Activated CD8-positive, alpha-beta memory T cell treated with anti-CD3 and anti-CD28 coated beads for 24 hours (primary cell): Measurements from ENCODE around the gene GOLM1.
"Not testable (repeated sequence)": the region's sequence is repeated elsewhere in the genome, so short reads cannot be mapped to it uniquely, and the experiment has no call there.

ENCODE experiments used
- DNase-seq: peaks from one replicate; pipeline ENCODE4 v3.0.0-alpha.2; 2020

GOLM1 gene, protein sequence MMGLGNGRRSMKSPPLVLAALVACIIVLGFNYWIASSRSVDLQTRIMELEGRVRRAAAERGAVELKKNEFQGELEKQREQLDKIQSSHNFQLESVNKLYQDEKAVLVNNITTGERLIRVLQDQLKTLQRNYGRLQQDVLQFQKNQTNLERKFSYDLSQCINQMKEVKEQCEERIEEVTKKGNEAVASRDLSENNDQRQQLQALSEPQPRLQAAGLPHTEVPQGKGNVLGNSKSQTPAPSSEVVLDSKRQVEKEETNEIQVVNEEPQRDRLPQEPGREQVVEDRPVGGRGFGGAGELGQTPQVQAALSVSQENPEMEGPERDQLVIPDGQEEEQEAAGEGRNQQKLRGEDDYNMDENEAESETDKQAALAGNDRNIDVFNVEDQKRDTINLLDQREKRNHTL

DNA sequence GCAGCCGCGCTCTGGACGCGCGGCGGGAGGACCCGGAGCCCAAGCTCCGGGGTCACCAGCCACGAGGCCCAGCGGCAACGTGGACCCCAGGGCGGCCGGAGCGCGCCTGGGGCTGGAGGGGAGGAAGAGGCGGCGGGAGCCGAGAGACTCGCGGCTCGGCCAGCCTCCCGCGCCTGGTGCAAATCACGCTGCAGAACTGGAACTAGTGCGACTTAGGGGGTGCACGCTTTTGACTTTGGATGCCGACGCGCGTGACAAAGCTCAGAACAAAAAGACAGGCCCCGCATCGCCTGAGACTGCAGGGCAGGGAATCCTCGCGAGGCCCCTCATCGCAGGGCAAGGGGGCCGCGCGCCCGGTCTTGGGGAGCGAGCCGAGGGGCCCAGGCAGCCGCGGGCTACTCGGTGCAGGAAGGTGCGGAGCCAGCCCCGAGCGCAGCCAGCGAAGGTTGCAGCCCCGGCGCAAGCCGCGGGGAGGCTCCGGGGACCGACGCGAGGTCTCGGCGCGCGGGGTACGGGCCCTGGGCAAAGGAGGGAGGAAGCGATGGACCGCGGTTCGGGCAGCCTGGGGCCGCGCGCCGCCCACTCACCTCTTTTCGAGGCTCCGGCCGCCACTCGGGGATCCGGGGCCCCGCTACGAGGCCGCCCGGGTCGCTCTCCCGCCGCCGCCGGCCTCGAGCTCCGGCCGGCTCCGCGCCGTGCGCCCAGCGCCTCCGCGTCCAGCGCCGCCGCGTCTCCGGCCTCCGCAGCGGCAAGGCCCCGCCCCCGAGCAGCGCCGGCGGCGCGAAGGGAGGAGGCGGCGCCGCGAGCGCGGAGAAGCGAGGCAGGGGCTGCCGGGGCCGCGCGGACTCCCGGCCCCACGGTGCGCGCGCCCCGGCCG is at the start of gene GOLM1:
TSS of gene GOLM1 (minus strand) at position 735 of the 877 bp plus-strand sequence. CDS start 20,238 bp downstream, outside the sequence.
- DNase-seq = peak; percentile 73

DNA sequence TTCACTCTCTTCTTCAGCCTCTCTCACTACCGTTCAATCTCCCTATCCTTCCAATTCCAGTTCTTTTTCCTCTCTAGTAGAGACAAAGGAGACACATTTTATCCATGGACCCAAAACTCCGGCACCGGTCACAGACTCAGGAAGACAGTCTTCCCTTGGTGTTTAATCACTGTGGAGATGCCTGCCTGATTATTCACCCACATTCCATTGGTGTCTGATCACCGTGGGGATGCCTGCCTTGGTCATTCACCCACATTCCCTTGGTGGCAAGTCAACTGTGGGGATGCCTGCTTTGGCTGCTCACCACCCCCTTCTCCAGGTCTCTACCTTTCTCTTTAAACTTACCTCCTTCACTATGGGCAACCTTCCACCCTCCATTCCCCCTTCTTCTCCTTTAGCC is 47.3 kb upstream of the GOLM1 start:
- DNase-seq = not testable (repeated sequence)

DNA sequence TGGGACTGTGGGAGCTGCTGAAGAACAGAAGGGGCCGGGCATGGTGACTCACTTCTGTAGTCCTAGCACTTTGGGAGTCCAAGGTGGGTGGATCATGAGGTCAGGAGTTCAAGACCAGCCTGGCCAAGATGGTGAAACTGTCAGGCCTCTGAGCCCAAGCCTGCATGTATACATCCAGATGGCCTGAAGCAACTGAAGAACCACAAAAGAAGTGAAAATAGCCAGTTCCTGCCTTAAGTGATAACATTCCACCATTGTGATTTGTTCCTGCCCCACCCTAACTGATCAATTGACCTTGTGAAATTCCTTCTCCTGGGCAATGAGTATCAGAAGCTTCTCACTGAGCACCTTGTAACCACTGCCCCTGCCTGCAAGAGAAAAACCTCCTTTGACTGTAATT is 46.6 kb upstream of the GOLM1 start:
- not testable (repeated sequence) for DNase-seq

DNA sequence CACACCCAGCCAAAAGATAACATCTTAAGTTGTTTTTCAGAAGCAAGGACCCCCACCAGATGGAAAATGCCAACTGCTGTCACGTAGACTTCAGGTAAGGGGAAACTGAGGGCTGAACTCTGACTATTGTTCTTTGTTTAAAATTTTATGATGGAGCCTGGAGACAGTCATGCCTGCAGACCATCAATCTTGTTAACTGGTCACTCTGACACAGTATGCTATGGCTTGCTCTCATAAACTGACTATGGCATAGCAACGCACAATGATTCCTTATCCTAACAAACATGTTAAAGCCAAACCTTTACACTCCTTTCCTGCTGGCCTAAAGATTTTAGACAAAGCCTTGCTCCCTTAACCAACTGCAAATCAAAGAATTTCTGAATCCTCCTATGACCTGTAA is 43.6 kb upstream of the GOLM1 start:
- no peak for DNase-seq

DNA sequence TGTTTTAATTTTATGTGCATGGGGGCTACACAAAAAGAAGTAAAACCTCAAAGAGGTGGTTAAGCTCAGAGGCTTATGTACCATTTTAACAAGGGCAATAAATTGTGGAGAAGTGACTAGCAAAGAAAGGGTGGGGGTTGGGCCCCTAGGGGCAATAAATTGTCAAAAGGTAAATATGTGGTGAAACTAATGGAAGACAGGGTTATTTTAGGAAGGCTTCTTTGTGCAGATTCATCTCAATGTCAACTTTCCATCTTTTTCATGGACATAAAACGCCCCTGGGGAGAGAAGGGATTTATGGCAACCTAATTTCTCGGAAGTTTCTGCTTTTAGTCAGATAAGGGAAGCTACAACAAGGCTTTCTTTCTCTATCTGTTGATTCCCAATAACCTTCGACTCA is 42.5 kb upstream of the GOLM1 start:
- no peak for DNase-seq

DNA sequence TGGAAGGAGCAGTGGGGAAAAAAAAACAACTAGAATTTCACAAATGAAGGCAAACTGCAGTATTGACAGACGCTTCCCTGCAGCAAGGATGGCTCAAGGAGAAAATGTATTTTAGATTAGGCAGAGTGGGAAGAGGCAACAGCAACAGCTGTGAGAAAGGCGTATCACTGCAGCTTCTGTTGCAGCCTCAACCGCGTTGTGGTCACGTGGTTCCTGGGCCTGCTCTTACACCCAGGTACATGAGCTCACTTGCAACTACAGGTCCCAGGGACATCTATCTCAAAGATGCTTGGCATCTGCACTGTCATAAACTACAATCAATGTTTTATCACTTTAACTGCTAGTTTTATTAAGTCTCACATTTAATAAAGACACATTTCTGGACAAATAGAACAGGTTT is 36.0 kb upstream of the GOLM1 start:
- no peak for DNase-seq

DNA sequence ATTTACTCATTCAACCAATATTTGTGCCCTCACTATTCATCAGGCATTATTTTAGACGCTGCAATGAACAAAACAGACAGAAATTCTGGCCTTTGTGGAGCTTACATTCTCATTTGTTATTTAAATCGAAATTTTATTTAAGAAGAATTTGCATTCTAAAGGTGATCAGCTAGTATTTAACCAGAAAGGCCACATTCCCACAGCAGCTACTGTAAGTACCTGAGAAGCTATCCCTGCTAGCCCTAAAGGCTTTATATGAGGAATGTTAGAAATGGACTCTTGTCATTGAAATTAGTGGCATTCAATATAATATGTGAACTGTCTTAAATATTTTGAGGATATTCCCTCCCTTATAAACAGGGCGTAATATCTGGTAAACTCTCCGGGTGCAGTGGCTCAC is 35.0 kb upstream of the GOLM1 start:
- DNase-seq = no peak

DNA sequence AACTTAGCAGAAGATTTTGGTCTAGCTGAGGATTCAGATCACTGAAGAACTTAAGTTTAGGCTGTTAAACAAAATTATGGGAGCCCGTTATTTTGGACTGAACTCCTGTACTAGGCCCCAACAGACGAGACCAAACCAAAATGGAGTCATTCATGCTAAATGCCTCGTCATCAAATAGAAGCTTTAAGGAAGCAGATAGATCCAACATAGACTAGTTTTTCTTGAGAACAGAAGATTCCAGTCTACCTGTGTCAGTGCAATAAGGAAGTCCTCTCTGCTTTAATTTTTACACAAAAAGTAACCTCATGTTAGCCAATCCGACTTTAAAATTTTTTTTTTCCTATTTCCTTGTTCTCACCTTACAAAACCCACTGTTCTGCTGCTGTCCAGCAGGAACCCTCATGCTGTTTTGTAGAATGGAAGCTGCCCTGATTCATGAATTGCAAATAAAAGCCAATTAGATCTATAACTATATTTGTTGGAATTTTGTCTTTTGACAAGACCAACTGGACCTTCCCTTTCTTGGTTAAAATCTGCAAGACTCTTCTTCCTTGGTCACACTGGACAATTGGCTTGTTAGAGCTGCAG is 29.0 kb upstream of the GOLM1 start:
- no peak for DNase-seq

DNA sequence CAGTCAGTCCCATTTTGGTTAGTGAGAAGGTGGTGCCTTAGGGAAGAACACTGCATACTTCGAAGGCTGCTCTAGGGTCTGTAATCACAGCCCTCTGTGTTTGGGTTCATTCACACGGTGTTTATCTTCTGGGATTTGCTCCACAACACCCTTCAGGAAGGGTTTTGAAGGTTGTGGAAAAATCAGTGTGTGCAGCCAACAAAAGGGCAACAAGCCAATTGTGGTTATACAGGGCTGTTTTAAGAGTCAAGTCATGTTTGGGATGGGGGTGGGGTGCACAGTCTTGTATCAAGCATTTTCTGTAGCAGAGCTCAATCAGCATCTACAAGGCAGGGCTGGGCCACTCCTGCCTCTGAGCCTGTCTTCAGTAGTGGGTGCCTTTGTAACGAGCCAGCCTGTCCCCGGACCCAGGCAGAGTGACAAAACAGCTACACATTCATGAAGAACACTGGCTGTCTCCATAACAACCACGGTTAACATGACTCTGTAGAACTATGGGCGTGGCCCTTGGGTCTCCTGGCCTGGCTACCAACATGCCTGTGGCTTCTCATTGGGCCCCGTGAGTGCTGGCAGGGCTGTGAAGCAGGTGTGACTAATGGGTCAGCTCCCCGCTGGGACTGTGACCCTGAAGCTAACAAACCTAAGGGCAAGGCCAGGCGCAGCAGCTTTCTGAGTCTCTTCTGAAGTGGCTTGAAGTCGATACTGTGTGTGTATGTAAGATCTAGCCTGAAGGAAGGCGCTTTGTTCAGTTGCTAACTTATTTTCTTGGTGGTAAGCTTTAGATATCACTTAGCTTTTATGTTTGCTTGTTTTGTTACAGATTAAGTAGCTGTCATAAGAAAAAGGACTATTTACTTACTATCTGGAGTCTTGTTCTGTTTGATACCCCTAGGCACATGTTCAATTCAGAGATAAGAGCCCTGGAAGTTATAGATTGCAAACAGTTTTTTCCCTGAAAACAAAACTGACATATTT is 27.9 kb upstream of the GOLM1 start:
- no peak for DNase-seq

DNA sequence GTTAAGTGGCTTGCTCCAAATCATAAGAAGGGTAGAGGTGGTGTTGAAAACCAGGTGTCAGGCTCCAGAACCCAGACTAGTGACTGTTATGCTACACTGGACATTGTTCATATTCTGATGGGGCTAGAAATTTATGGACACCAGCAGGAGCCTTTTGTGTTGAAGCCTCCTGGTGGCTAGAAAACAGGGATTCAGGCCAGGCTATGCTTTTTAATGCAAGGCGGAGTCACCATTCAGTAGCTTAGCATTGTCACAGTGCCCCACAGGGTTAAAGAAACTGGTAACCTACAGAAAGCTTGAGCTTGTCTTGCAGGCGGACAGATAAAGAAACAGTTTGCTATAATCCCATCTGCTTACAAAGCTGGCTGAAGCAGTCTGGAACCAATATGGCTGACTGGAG is 23.0 kb upstream of the GOLM1 start:
- no peak for DNase-seq

DNA sequence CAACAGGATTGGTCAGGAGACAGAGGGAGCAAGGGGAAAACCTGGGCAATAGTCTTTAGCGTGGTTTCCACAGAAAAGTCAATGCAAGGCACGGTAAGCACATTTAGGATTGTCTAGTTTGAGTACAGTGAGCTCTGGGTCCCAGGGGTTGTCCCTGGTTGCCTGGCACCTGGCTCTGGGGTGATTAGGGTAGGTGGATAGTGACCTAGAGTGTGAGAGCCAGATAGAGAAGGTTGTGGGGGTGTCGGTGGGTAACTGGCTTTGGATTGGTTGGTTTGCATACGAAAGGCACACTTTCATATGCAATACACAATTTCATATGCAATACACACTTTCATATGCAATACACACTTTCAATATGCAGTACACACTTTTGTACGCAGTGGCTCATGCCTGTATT is 20.1 kb upstream of the GOLM1 start:
- no peak for DNase-seq

DNA sequence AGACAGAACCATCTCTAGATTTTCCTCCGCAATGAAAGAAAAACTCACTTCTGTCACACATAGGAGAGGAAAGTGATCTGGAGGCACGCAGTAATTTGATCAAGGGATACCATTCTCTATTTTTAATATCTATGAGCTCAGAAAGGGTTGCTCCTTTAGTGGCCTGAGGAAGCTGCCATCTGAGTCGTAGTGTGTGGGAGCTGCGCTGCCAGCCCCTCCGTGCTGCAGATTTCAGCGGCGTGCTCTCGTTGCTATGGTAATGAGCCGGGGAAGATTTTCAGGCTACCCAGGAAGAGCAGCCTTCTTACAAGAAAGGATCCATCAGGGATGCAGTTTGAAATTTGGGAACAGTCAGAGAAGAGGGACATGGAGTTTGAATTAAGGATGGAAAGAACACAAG is 17.1 kb upstream of the GOLM1 start:
- DNase-seq = no peak

DNA sequence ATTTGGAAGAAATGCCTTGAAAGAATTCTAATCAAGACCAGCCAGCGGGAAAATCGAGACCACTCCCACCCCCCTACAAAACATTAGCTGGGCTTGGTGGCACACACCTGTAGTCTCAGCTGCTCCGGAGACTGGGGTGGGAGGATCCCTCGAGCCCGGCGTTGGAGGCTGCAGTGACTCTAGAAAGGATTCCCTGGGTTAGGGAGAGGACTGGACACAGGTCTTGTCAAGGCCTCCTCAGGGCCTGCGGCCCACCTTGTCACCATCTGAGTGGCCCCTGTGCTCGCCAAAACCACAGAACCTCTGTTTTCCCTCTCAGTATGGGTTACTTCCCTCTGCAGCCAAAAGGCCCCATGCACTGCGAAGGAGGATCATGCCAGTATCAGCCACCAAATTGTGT is 16.5 kb upstream of the GOLM1 start:
- DNase-seq = no peak

DNA sequence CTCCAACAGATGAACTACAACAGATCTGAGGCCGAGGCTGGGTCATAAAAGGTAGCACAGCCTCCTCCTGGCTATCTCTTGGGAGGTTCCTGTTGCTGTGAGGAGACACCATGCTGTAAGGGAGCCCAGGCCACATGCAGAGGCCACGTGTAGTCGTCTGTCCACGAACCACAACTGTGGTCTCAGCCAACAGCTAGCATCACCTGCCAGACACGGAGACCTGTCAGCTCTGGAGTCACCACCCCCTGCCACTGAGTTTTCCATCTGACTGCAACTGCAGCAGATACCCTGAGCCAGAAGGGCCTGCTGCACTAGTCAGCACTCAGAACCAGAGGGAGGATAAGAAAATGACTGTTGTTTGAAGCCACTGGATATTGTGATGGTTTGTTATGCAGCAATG is 12.7 kb upstream of the GOLM1 start:
- no peak for DNase-seq

DNA sequence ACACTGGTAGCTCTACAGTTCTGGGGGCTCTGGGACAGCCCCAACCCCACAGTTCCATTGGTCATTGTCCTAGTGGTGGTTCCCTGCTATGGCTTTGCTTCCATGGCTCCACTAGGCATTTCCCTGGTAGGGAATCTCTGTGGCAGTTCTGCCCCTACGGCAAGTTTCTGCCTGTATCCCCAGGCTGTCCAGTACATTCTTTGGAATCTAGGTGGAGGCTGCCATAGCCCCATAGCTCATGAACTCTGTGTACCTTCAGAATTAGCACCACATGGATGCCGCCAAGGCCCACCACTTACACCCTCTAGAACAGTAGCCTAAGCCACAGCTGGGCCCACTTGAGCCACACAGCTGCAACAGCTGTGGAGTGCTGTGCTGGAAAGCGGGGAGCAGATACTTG is 3.3 kb upstream of the GOLM1 start:
- no peak for DNase-seq

DNA sequence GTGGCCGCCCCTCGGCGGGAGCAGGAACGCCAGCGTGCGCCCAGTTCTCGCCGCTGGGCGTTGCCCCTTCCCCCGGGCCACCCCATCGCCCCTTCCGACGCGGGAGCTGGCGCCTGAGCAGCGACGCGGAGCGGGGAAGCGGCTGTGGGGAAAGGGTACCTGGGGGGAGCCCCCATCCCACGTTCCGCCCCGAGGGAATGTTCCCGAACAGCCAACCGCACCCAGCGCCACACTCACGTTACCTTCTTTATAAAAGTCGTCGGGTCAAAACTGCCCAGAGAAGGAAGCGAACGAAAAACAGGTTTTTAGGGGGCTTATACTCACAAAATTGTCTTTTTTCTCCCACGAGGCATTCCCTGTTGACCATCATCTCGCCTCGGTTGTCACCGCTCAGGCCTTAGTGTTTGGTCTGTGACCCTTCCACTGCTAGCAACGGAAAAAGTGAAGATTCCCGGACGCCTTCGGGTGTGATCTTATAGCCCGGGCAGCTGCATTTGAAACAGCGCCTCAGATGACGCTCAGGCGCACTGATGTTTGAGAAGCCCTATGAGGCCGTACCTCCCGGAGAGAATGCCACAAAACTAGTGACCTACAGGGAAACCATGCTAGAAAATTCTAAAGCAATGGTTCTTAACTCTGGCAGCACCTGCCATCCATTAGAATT is 475 bp upstream of the GOLM1 start:
- peak; percentile 66 for DNase-seq

DNA sequence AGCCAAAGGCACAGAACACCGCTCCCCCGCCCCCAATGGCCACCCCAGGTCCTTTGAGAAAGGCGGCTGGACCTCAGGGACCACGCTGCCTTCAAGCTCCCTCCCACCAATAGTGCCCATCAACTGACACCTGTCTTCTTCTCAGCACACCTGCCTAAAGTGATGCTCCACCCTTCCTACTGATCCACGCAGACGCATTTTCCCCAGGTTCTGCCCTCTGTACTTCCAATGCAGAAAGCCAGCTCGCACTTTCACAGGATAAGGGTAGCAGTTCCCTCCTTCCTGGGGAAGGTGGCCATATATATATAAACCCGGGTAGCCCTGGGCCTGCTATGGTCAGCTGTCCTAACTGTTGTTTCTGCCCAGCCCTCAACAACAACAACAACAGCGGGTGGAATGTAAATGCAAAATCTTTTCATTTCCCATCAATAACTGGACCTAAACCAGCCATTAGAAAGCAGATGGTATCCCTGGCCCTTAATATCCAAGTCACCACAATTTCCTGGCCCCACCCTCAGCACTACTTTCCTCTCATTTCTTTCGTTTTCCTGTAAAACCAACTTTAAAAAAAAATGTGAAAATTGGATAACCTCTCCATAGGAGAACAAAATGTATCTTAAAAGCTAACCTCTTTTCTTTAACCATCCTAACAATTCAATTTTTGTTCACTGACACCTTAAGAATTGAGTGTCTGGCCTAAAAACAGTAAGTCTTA is 1.7 kb downstream of the GOLM1 start:
- no peak for DNase-seq

DNA sequence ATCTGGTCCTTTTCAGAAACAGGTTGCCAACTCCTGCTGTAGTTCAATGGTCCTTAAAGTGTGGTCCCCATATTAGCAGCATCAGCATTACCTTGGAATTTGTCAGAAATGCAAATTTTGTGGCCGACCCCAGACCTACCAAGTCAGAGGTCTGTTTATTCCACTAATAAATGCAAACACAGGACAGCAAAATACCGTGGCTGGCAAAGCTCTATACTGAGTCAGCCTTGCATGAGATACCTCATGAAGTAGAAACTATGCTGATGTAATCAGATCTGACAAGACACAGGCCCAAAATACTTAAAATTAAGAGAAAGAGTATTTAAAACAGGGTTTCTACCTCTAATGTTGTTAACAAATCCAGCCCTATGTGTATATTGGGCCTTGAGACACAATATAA is 3.0 kb downstream of the GOLM1 start:
- no peak for DNase-seq

DNA sequence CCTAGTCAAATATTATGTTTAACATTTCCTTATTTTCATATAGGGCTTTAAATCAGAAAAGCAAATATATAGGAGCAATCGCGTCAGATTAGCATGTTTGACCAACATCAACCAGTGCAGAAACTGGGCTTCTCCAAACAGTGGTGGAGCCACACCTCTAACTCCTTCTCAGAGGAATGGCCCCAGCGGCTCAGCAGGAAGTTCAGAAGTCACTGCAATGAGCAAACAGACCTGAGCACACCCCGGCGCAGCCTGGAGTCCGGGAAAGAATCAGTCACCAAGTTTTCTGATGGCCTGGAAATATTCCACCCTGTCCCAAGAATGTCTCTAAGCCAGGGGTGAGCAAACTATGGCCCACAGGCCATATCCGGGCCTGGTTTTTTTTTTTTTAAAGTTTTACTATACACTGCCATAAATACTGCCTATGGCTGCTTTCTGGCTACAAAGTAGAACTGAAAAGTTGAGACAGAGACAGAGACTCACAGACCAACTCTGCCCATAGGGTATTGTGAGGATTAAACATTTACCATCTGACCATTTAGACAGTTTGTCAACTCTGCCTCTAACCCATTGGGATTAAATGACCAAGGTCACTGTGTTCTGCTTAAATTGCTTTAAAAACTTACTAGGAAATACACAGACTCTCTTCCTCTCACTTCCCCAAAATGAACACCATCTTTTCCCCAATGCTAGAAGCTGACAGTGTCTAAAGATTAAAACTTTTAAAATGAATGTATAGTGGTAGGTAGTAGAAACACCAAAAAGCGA is 5.4 kb downstream of the GOLM1 start:
- no peak for DNase-seq

DNA sequence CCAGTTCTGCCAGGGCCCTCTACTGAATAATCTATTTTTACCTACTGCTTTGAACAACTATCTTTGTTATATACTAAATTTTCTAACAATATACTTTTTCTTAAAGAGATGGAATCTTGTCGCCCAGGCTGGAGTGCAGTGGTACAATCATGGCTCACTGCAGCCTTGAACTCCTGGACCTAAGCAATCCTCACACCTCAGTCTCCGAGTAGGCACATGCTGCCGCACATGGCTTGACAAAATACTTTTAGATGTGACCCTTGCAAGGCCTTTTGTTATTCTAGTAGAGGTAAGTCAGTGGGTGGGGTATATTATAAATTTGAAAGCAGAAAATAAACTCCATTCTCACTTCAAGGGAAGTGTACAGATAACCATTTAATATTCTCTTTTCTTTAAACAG is 7.9 kb downstream of the GOLM1 start:
- no peak for DNase-seq

DNA sequence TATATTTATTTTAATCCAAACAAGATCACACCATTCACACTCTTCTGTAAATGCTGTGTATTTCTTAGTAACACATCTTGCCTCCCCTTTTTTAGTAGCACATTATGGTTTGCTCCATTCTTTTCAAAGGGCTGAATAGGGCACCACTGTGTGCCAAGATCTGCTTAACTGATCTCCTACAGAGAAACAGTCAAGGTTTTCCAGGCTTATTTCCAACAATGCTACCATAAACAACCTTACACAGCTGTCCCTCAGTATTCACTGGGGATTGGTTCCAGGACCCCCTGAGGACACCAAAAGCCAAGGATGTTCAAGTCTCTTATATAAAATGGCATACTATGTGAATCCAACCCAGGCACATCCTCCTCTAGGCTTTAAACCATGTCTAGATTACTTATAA is 16.5 kb downstream of the GOLM1 start:
- no peak for DNase-seq
